ENCODE results near the gene GNB2.
"Not testable (repeated sequence)": the region's sequence is repeated elsewhere in the genome, so short reads cannot be mapped to it uniquely, and the experiment has no call there.

DNA sequence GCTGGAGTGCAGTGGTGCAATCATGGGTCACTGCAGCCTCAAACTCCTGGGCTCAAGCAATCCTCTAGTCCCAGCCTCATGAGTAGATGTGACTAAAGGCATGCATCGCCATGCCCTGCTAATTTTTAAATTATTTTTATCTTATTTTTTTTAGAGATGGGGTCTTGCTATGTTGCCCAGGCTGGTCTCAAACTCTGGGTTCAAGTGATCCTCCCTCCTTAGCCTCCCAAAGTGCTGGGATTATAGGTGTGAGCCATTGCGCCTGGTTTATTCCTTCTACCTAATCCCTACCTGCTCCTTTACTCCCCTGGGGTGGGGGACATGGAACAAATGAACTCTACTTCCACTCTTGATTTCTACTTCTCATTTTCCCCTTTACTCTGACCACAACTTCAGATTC is 50.8 kb downstream of the GNB2 start:
- TF ChIP-seq EZH2 (IDR thresholded peaks at IDR 0.05; ENCODE audit: borderline replicate concordance, low read length): not testable (repeated sequence)
- TF ChIP-seq, protein P1, sequence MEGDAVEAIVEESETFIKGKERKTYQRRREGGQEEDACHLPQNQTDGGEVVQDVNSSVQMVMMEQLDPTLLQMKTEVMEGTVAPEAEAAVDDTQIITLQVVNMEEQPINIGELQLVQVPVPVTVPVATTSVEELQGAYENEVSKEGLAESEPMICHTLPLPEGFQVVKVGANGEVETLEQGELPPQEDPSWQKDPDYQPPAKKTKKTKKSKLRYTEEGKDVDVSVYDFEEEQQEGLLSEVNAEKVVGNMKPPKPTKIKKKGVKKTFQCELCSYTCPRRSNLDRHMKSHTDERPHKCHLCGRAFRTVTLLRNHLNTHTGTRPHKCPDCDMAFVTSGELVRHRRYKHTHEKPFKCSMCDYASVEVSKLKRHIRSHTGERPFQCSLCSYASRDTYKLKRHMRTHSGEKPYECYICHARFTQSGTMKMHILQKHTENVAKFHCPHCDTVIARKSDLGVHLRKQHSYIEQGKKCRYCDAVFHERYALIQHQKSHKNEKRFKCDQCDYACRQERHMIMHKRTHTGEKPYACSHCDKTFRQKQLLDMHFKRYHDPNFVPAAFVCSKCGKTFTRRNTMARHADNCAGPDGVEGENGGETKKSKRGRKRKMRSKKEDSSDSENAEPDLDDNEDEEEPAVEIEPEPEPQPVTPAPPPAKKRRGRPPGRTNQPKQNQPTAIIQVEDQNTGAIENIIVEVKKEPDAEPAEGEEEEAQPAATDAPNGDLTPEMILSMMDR (conservative IDR thresholded peaks at IDR 0.05 in 1 of 2, IDR thresholded peaks at IDR 0.05 in 1 of 2; ENCODE audit: extremely low read depth in 1 of 2, insufficient read depth in 1 of 2, low read depth in 1 of 2, low read length in 2 of 2): not testable (repeated sequence)

Measured in mammary epithelial cell (primary cell).